Fibroblast of lung (primary cell): ENCODE measurements around the gene FAM20C. TPM values are rescaled to one million over a fixed set of nuclear protein-coding genes. Genes with fewer than 3 reads are reported as not detected.

Source experiments
- DNase-seq, 2 donors: peaks; one replicate each; pipeline versions ENCODE4 v3.0.0 to v3.0.0-alpha.2; 2010; ENCODE audit warnings: low read depth in 2 of 2
- H2AFZ ChIP-seq: 2 replicates; pipeline ENCODE4 v1.5.1; 2012; ENCODE audit warnings: low read length, control low read depth, inconsistent platforms
- H3K27ac ChIP-seq: 2 replicates; pipeline ENCODE4 v1.5.1; 2011; ENCODE audit warnings: low read length, control low read depth; ENCODE audit not compliant: insufficient read depth
- H3K27me3 ChIP-seq: 2 replicates; pipeline ENCODE4 v1.5.1; 2011; ENCODE audit warnings: mild to moderate bottlenecking, low read length; ENCODE audit not compliant: control insufficient read depth, insufficient read depth
- H3K36me3 ChIP-seq: 2 replicates; pipeline ENCODE4 v1.5.1; 2011; ENCODE audit warnings: low read length; ENCODE audit not compliant: control insufficient read depth, insufficient read depth
- H3K4me1 ChIP-seq: 2 replicates; pipeline ENCODE4 v1.5.1; 2011; ENCODE audit warnings: low read length; ENCODE audit not compliant: control insufficient read depth, insufficient read depth; ENCODE audit errors: extremely low read depth
- H3K4me2 ChIP-seq: 2 replicates; pipeline ENCODE4 v1.5.1; 2011; ENCODE audit warnings: low read length, control low read depth; ENCODE audit not compliant: insufficient read depth; ENCODE audit errors: extremely low read depth
- H3K4me3 ChIP-seq, 4 experiments: fragments of 200-600 bp in 1 of 4; sonication (generic) in 1 of 4; replicated peaks in 1 of 4; 2 replicates each; pipeline ENCODE4 v1.5.1; 2011 to 2016; ENCODE audit warnings: low read length in 4 of 4, low read depth in 3 of 4, mild to moderate bottlenecking in 3 of 4, control low read depth in 2 of 4, inconsistent platforms in 1 of 4, mixed read lengths in 1 of 4; ENCODE audit not compliant: insufficient read depth in 1 of 4; ENCODE audit errors: control extremely low read depth in 1 of 4
- H3K79me2 ChIP-seq: 2 replicates; pipeline ENCODE4 v1.5.1; 2012; ENCODE audit warnings: mild to moderate bottlenecking, low read length, inconsistent platforms; ENCODE audit not compliant: control insufficient read depth, insufficient read depth
- H3K9ac ChIP-seq: 2 replicates; pipeline ENCODE4 v1.5.1; 2011; ENCODE audit warnings: mild to moderate bottlenecking, low read length, control low read depth; ENCODE audit not compliant: insufficient read depth
- H3K9me3 ChIP-seq: 2 replicates; pipeline ENCODE4 v1.5.1; 2012; ENCODE audit warnings: low read depth, low read length; ENCODE audit not compliant: control insufficient read depth, insufficient read depth
- H4K20me1 ChIP-seq: 2 replicates; pipeline ENCODE4 v1.5.1; 2011; ENCODE audit warnings: low read length; ENCODE audit not compliant: control insufficient read depth, insufficient read depth; ENCODE audit errors: extremely low read depth
- EZH2 ChIP-seq: IDR thresholded peaks from 2 replicates; pipeline ENCODE4 v1.5.1; 2012; ENCODE audit warnings: low read length, control low read depth, mild to moderate bottlenecking; ENCODE audit errors: missing control alignments
- polyA plus RNA-seq, 2 donors: library from polyadenylated mRNA; depleted of rRNA in 1 of 2; stranded (reverse) in 1 of 2; unstranded in 1 of 2; fragments of >200 nt; gene quantifications; 2 replicates each; pipeline ENCODE4 v1.2.1, GENCODE V29; 2011 to 2012; ENCODE audit warnings: missing spikeins in 1 of 2
- total RNA-seq: library from RNA; depleted of rRNA; stranded (reverse); fragments of >200 nt; gene quantifications from 2 replicates; pipeline ENCODE4 v1.2.1, GENCODE V29; 2014
- TF ChIP-seq, protein P1 (sequence below), 2 donors: IDR thresholded peaks in 1 of 2; conservative IDR thresholded peaks in 1 of 2; 1 replicate in 1 of 2; 2 replicates in 1 of 2; pipeline ENCODE4 v1.5.1; 2011 to 2012; ENCODE audit warnings: low read length in 2 of 2, control low read depth in 1 of 2, inconsistent platforms in 1 of 2, low read depth in 1 of 2, mild to moderate bottlenecking in 1 of 2

The FAM20C gene
- total and polyA plus RNA-seq, 2 donors (not counting 1 experiment from before 2014, with no cell fraction given): 31.8 to 70.7 TPM

DNA sequence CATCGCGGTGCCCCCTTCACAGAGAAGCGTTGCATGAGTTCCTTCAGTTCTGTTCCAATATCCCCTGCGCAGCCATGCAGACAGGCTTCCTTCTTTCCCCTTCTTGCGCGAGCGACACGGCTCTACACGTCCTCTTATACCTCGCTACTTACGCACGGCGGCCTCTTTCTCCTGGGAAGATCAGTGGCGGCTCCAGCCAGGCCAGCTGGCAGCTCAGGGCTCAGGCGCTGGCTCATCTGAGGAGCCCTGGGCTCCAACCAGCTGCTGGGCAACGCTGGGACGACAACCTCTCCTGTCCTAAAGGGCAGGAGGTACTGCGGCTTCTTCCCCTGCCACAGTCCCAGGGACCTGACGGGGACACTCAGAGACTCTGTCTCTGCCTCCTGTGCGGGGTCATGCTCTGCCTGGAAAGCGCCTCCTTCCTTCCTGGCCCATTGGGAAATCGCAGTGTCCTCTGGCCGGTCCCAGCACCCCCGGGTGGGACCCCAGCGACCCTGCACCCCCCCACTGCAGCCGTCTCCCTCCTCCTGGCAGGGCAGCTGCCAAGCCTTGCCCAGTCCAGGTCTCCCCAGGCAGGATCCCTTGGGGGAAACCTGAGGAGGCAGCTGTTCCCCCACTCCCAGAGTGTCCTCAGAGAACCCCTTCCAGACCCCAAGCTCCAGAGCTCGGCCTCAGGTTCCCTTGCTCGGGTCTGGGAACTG, 5.0 kb upstream of the FAM20C start:
- Histone ChIP-seq H2AFZ (no peak overlapping the region), H4K20me1 (no peaks in the 10 kb centered on the region), H3K36me3 (no peaks in the 10 kb centered on the region), H3K4me3 (no peak overlapping the region), H3K4me2 (no peak overlapping the region), H3K27me3 (no peaks in the 10 kb centered on the region), H3K79me2 (no peaks in the 10 kb centered on the region), H3K9me3 (no peaks in the 10 kb centered on the region), H3K4me1 (peaks cover 7% of the 10 kb centered on the region), H3K9ac (no peak overlapping the region), H3K27ac (no peak overlapping the region)
- DNase-seq: no peak
- TF ChIP-seq, protein P1, sequence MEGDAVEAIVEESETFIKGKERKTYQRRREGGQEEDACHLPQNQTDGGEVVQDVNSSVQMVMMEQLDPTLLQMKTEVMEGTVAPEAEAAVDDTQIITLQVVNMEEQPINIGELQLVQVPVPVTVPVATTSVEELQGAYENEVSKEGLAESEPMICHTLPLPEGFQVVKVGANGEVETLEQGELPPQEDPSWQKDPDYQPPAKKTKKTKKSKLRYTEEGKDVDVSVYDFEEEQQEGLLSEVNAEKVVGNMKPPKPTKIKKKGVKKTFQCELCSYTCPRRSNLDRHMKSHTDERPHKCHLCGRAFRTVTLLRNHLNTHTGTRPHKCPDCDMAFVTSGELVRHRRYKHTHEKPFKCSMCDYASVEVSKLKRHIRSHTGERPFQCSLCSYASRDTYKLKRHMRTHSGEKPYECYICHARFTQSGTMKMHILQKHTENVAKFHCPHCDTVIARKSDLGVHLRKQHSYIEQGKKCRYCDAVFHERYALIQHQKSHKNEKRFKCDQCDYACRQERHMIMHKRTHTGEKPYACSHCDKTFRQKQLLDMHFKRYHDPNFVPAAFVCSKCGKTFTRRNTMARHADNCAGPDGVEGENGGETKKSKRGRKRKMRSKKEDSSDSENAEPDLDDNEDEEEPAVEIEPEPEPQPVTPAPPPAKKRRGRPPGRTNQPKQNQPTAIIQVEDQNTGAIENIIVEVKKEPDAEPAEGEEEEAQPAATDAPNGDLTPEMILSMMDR (conservative IDR thresholded peaks at IDR 0.05 in 1 of 2, IDR thresholded peaks at IDR 0.05 in 1 of 2; ENCODE audit: low read depth in 1 of 2, low read length in 2 of 2): no peak
- no peak for TF ChIP-seq EZH2

DNA sequence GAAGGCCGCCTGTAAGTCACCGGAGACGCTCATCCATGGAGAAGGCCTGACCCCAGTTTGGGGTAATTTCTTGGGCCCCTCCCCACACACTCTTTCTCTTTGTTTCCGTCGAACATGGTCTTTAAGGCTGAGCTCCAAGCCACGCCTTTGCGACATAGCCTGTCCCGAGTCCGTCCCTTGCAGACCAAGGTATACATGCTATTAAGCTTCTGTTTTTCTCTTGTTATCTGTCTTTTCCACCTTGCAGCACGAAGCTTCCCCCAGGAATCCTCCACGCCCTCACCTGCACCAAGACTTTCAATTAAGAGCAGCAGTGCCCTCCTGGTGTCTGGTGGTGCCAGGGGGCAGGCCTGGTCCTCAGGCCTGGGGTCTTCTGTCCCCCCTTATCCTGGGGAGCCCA, 4.2 kb upstream of the FAM20C start:
- Histone ChIP-seq H3K4me1 (peaks cover 7% of the 10 kb centered on the region), H3K79me2 (peaks cover 4% of the 10 kb centered on the region), H3K27ac (no peak overlapping the region), H3K36me3 (no peaks in the 10 kb centered on the region), H3K4me2 (no peak overlapping the region), H2AFZ (no peak overlapping the region), H3K9me3 (no peaks in the 10 kb centered on the region), H3K9ac (no peak overlapping the region), H4K20me1 (no peaks in the 10 kb centered on the region), H3K27me3 (no peaks in the 10 kb centered on the region), H3K4me3 (no peak overlapping the region)
- TF ChIP-seq EZH2: no peak
- TF ChIP-seq, protein P1 (conservative IDR thresholded peaks at IDR 0.05 in 1 of 2, IDR thresholded peaks at IDR 0.05 in 1 of 2; ENCODE audit: low read depth in 1 of 2, low read length in 2 of 2): no peak
- no peak for DNase-seq

DNA sequence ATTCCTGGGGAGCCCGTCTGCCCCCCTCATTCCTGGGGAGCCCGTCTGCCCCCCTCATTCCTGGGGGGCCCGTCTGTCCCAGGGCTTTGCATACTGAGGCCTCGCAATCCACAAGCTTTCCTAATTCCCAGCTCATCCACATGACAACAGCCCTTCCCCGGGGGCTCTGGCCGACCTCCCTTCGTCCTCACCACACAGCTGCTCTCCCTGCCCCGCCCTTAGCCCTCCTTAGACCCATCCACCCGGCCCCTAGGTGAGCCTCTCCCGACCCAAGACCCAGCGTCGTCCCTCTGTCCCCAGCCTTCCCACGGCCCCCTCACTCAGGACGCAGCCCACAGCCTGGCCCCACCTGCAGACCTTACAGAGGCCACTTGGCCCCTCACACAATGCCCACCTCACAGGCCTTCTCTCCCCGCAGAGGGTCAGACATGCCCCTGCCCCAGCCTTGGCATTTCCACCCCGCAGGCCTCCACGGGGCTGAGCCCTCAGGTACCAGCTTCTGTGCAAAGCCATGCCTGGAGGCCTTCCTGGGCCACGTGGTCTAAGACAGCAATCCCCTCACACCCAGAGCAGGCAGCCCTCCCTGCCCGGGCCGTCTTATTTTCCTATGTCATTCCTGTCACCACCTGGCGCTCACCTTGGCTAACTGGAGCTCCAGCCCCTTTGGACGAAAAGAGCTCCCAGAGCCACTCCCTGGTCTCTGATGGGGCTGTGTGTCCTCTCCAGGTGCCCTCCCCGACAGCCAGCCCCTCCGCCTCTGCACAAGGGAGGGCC, 3.5 kb upstream of the FAM20C start:
- H3K27ac ChIP-seq: no peak overlapping the region
- H3K36me3 ChIP-seq: no peaks in the 10 kb centered on the region
- H3K4me1 ChIP-seq: peaks cover 7% of the 10 kb centered on the region
- TF ChIP-seq EZH2: no peak
- TF ChIP-seq, protein P1 (conservative IDR thresholded peaks at IDR 0.05 in 1 of 2, IDR thresholded peaks at IDR 0.05 in 1 of 2; ENCODE audit: low read depth in 1 of 2, low read length in 2 of 2): no peak
- H3K4me2 ChIP-seq: no peak overlapping the region
- H4K20me1 ChIP-seq: no peaks in the 10 kb centered on the region
- no peak overlapping the region for H3K4me3 ChIP-seq
- no peaks in the 10 kb centered on the region for H3K27me3 ChIP-seq
- no peak overlapping the region for H3K9ac ChIP-seq
- DNase-seq: no peak
- peaks cover 11% of the 10 kb centered on the region for H3K79me2 ChIP-seq
- H3K9me3 ChIP-seq: no peaks in the 10 kb centered on the region
- H2AFZ ChIP-seq: no peak overlapping the region
